ENCODE data around the gene KLHL17.
A peak's percentile ranks its signal among the peaks of the same experiment; 100 is the strongest.

KLHL17 gene

GRCh38 chr1:923131-923990 is 37.0 kb upstream of the KLHL17 start, which contains the start of gene SAMD11:
Gene SAMD11 (plus strand): TSS chr1:923923. CDS start chr1:924432, 509 bp downstream.
- DNase-seq (ENCODE audit: low read depth in 2 of 2): peak; percentile 34 to 39

- DNase-seq (ENCODE audit: low read depth in 2 of 2): no peak
These were observed 36.3 kb upstream of the KLHL17 start for GRCh38 chr1:923991-924655.

- DNase-seq (ENCODE audit: low read depth in 2 of 2): no peak
These were observed 35.5 kb upstream of the KLHL17 start for GRCh38 chr1:924656-925560.

- no peak for DNase-seq (ENCODE audit: low read depth in 2 of 2)
These were observed 34.6 kb upstream of the KLHL17 start for GRCh38 chr1:925561-926421.

GRCh38 chr1:927234-927633 is 33.1 kb upstream of the KLHL17 start:
- DNase-seq (ENCODE audit: low read depth in 2 of 2): no peak

GRCh38 chr1:927748-928147 is 32.6 kb upstream of the KLHL17 start:
- DNase-seq (ENCODE audit: low read depth in 2 of 2): no peak

- no peak for DNase-seq (ENCODE audit: low read depth in 2 of 2)
These were observed 31.3 kb upstream of the KLHL17 start for GRCh38 chr1:928825-929661.

- no peak for DNase-seq (ENCODE audit: low read depth in 2 of 2)
These were observed 30.4 kb upstream of the KLHL17 start for GRCh38 chr1:929712-930632.

GRCh38 chr1:930633-931138 is 29.7 kb upstream of the KLHL17 start:
- DNase-seq (ENCODE audit: low read depth in 2 of 2): no peak

- DNase-seq (ENCODE audit: low read depth in 2 of 2): no peak
These were observed 28.8 kb upstream of the KLHL17 start for GRCh38 chr1:931380-932172.

GRCh38 chr1:932173-932510 is 28.2 kb upstream of the KLHL17 start:
- DNase-seq (ENCODE audit: low read depth in 2 of 2): no peak

- DNase-seq (ENCODE audit: low read depth in 2 of 2): no peak
These were observed 27.4 kb upstream of the KLHL17 start for GRCh38 chr1:932776-933602.

GRCh38 chr1:933603-933940 is 26.8 kb upstream of the KLHL17 start:
- no peak for DNase-seq (ENCODE audit: low read depth in 2 of 2)

- DNase-seq (ENCODE audit: low read depth in 2 of 2): no peak
These were observed 25.2 kb upstream of the KLHL17 start for GRCh38 chr1:934991-935750.

GRCh38 chr1:935751-936231 is 24.6 kb upstream of the KLHL17 start:
- no peak for DNase-seq (ENCODE audit: low read depth in 2 of 2)

Data from stimulated activated CD8-positive, alpha-beta memory T cell treated with anti-CD3 and anti-CD28 coated beads, Interleukin-2, amount 100 ng/mL, for 1 hour (primary cell).